Skeletal muscle satellite cell (primary cell): ENCODE results near the gene AMELX. TPM values are rescaled to one million over a fixed set of nuclear protein-coding genes. Genes with fewer than 3 reads are reported as not detected.

Experiments used
- H3K27me3 ChIP-seq: 2 replicates; pipeline ENCODE4 v1.7.0; 2013; ENCODE audit warnings: low read length; ENCODE audit not compliant: control insufficient read depth, insufficient read depth
- H3K36me3 ChIP-seq: 2 replicates; pipeline ENCODE4 v1.7.0; 2013; ENCODE audit warnings: mild to moderate bottlenecking, control low read depth, low read length; ENCODE audit not compliant: insufficient read depth
- H3K4me1 ChIP-seq: 2 replicates; pipeline ENCODE4 v1.7.0; 2013; ENCODE audit warnings: low read length; ENCODE audit not compliant: control insufficient read depth, insufficient read depth
- H3K4me2 ChIP-seq: 2 replicates; pipeline ENCODE4 v1.7.0; 2013; ENCODE audit warnings: mild to moderate bottlenecking, low read length
- H3K4me3 ChIP-seq: 2 replicates; pipeline ENCODE4 v1.7.0; 2013; ENCODE audit warnings: low read length
- H3K9ac ChIP-seq: 2 replicates; pipeline ENCODE4 v1.7.0; 2013; ENCODE audit warnings: mild to moderate bottlenecking, low read depth, low read length, moderate library complexity
- H3K9me3 ChIP-seq: replicated peaks from 2 replicates; pipeline ENCODE4 v1.7.0; 2013; ENCODE audit warnings: mild to moderate bottlenecking, control low read depth, low read length
- total RNA-seq: library from RNA; depleted of rRNA; stranded (reverse); fragments of >200 nt; gene quantifications from 2 replicates; pipeline ENCODE4 v1.2.3, GENCODE V29; 2012; rRNA removed

The AMELX gene
- not detected in 2 replicates for total RNA-seq

- Histone ChIP-seq H3K36me3 (no peaks in the 10 kb centered on the region), H3K4me1 (no peaks in the 10 kb centered on the region), H3K9ac (no peak within 1 kb of the TSS), H3K9me3 (no peaks in the 10 kb centered on the region), H3K4me3 (no peak within 1 kb of the TSS), H3K27me3 (no peaks in the 10 kb centered on the region), H3K4me2 (no peak within 1 kb of the TSS)
These were observed at the start of gene AMELX for GRCh38 chrX:11293113-11293512. AMELX (plus strand) TSS chrX:11293413; CDS start chrX:11294789, 1,376 bp downstream.

GRCh38 chrX:11244636-11245035, 48.6 kb upstream of the AMELX start:
- Histone ChIP-seq H3K4me3 (no peak overlapping the region), H3K27me3 (no peaks in the 10 kb centered on the region), H3K9me3 (no peaks in the 10 kb centered on the region), H3K9ac (no peak overlapping the region), H3K4me1 (no peaks in the 10 kb centered on the region), H3K4me2 (no peak overlapping the region), H3K36me3 (no peaks in the 10 kb centered on the region)

- H3K36me3 ChIP-seq, result no peaks in the 10 kb centered on the region
- no peak overlapping the region for H3K9ac ChIP-seq
- no peaks in the 10 kb centered on the region for H3K4me1 ChIP-seq
- no peak overlapping the region for H3K4me3 ChIP-seq
- no peaks in the 10 kb centered on the region for H3K27me3 ChIP-seq
- H3K4me2 ChIP-seq, result no peak overlapping the region
- no peaks in the 10 kb centered on the region for H3K9me3 ChIP-seq
These were observed 38.6 kb upstream of the AMELX start for GRCh38 chrX:11254417-11255109.

- Histone ChIP-seq H3K4me2 (no peak overlapping the region), H3K4me1 (peaks cover 12% of the 10 kb centered on the region), H3K27me3 (no peaks in the 10 kb centered on the region), H3K9me3 (no peaks in the 10 kb centered on the region), H3K36me3 (no peaks in the 10 kb centered on the region), H3K9ac (no peak overlapping the region), H3K4me3 (no peak overlapping the region)
These were observed 35.9 kb upstream of the AMELX start for GRCh38 chrX:11257290-11257689.

GRCh38 chrX:11257711-11258110, 35.5 kb upstream of the AMELX start:
- H3K27me3 ChIP-seq, result no peaks in the 10 kb centered on the region
- H3K4me3 ChIP-seq, result no peak overlapping the region
- H3K36me3 ChIP-seq, result no peaks in the 10 kb centered on the region
- H3K4me2 ChIP-seq, result no peak overlapping the region
- no peak overlapping the region for H3K9ac ChIP-seq
- H3K4me1 ChIP-seq, result peaks cover 12% of the 10 kb centered on the region
- no peaks in the 10 kb centered on the region for H3K9me3 ChIP-seq

GRCh38 chrX:11259437-11259836, 33.8 kb upstream of the AMELX start:
- no peaks in the 10 kb centered on the region for H3K27me3 ChIP-seq
- peaks cover 12% of the 10 kb centered on the region for H3K4me1 ChIP-seq
- no peak overlapping the region for H3K4me2 ChIP-seq
- no peak overlapping the region for H3K4me3 ChIP-seq
- H3K9ac ChIP-seq, result no peak overlapping the region
- no peaks in the 10 kb centered on the region for H3K36me3 ChIP-seq
- H3K9me3 ChIP-seq, result no peaks in the 10 kb centered on the region

- Histone ChIP-seq H3K4me3 (no peak overlapping the region), H3K4me1 (peaks cover 23% of the 10 kb centered on the region), H3K36me3 (no peaks in the 10 kb centered on the region), H3K9me3 (no peaks in the 10 kb centered on the region), H3K9ac (no peak overlapping the region), H3K4me2 (no peak overlapping the region), H3K27me3 (no peaks in the 10 kb centered on the region)
These were observed 32.0 kb upstream of the AMELX start for GRCh38 chrX:11261260-11261659.

- Histone ChIP-seq H3K27me3 (no peaks in the 10 kb centered on the region), H3K9me3 (no peaks in the 10 kb centered on the region), H3K4me2 (peak overlapping the region; percentile 27), H3K4me3 (no peak overlapping the region), H3K9ac (peak overlapping the region; percentile 27), H3K4me1 (peaks cover 23% of the 10 kb centered on the region), H3K36me3 (no peaks in the 10 kb centered on the region)
These were observed 28.3 kb upstream of the AMELX start for GRCh38 chrX:11264925-11265324.

GRCh38 chrX:11265352-11265751, 27.9 kb upstream of the AMELX start:
- Histone ChIP-seq H3K4me2 (peak overlapping the region; percentile 27), H3K4me3 (no peak overlapping the region), H3K27me3 (no peaks in the 10 kb centered on the region), H3K9me3 (no peaks in the 10 kb centered on the region), H3K36me3 (no peaks in the 10 kb centered on the region), H3K9ac (peak overlapping the region; percentile 27), H3K4me1 (peaks cover 23% of the 10 kb centered on the region)

- Histone ChIP-seq H3K36me3 (no peaks in the 10 kb centered on the region), H3K4me3 (no peak overlapping the region), H3K27me3 (no peaks in the 10 kb centered on the region), H3K9ac (no peak overlapping the region), H3K4me2 (no peak overlapping the region), H3K9me3 (no peaks in the 10 kb centered on the region), H3K4me1 (peaks cover 16% of the 10 kb centered on the region)
These were observed 26.6 kb upstream of the AMELX start for GRCh38 chrX:11266573-11267003.

GRCh38 chrX:11267425-11267824, 25.8 kb upstream of the AMELX start:
- Histone ChIP-seq H3K36me3 (no peaks in the 10 kb centered on the region), H3K4me1 (peaks cover 23% of the 10 kb centered on the region), H3K9me3 (no peaks in the 10 kb centered on the region), H3K4me3 (no peak overlapping the region), H3K27me3 (no peaks in the 10 kb centered on the region), H3K4me2 (no peak overlapping the region), H3K9ac (no peak overlapping the region)

GRCh38 chrX:11269006-11269405, 24.2 kb upstream of the AMELX start:
- Histone ChIP-seq H3K4me3 (no peak overlapping the region), H3K36me3 (no peaks in the 10 kb centered on the region), H3K27me3 (no peaks in the 10 kb centered on the region), H3K4me1 (peaks cover 38% of the 10 kb centered on the region), H3K4me2 (no peak overlapping the region), H3K9ac (no peak overlapping the region), H3K9me3 (no peaks in the 10 kb centered on the region)
